Stimulated activated naive CD4-positive, alpha-beta T cell treated with Interleukin-2 at 50 U/mL for 16 hours (primary cell): ENCODE data around the gene ZNF836.
A peak's percentile ranks its signal among the peaks of the same experiment; 100 is the strongest.

Experiments used
- DNase-seq: peaks from one replicate; lab custom pipeline; 2025; lab: John Stamatoyannopoulos, UW

Gene ZNF836

GRCh38 chr19:52188822-52189734, 17.7 kb upstream of the ZNF836 start:
- no peak for DNase-seq

GRCh38 chr19:52187407-52187806, 16.0 kb upstream of the ZNF836 start:
- no peak for DNase-seq

GRCh38 chr19:52176574-52176973, 5.2 kb upstream of the ZNF836 start:
- no peak for DNase-seq

GRCh38 chr19:52172347-52172746, 926 bp upstream of the ZNF836 start:
- no peak for DNase-seq

DNA sequence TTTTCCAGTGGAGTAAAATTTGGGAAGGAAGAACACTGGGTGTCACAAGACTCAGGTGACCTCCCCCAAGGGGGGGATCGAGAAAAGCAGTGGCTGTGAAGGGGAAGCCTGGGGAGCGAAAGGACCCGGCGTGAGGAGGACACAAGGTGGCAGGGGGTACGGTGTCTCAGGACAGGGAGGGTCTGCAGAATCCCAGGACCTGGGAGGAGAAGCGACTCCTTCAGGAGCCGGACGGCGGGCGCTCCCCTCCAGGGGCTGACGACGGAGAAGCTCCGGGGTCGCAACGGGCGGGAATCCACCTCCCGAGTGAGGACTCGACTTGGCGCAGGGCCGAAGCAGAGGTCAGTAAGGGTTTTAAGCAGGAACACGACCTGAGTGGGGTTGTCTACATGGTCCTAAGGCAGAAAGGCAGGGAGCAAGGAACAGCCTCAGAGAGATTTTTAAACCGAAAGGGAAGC, 529 bp downstream of the ZNF836 start:
- DNase-seq = no peak

GRCh38 chr19:52170304-52170703, 1.1 kb downstream of the ZNF836 start:
- no peak for DNase-seq

DNA sequence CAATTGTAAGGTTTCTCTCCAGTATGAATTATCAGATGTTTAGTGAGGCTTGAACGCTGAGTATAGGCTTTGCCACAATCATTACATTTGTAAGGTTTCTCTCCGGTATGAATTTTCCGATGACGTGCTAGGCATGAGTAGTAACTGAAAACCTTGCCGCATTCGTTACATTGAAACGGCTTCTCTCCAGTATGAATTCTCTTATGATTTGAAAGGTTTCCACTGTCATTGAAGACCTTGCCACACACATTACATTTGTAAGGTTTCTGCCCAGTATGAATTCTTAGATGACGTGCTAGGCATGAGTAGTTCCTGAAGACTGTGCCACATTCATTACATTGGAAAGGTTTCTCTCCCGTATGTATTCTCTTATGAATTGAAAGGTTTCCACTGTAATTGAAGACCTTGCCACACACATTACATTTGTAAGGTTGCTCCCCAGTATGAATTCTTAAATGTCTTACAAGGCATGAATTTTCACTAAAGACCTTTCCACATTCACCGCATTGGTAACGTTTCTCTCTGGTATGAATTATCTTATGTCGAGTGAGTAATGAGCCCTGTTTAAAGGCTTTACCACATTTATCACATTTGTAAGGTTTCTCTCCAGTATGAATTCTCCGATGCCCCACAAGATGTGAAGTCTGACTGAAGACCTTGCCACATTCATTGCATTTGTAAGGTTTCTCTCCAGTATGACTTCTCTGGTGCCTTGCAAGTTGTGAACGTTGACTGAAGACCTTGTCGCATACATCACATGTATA, 15.6 kb downstream of the ZNF836 start:
- DNase-seq = no peak

DNA sequence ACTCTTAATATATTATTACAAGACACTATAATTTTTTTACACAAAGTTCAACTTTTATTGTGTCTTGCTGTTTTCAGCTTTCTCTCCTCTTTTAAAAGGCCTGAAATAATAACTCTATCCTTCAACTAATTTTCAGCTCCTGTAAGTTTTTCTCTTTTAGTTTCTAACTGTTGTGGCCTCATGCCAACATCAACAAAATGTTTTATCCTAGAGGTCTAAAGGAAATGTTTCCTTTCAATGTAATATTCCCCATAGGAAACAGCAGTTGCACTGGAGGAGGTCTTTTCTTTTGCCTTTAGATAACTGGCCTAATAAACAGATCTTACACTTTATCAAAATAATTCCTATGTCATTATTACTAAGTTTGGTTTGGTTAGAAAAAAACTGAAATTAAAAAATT, 23.2 kb downstream of the ZNF836 start:
- DNase-seq = no peak

GRCh38 chr19:52142001-52142595, 29.3 kb downstream of the ZNF836 start:
- no peak for DNase-seq

DNA sequence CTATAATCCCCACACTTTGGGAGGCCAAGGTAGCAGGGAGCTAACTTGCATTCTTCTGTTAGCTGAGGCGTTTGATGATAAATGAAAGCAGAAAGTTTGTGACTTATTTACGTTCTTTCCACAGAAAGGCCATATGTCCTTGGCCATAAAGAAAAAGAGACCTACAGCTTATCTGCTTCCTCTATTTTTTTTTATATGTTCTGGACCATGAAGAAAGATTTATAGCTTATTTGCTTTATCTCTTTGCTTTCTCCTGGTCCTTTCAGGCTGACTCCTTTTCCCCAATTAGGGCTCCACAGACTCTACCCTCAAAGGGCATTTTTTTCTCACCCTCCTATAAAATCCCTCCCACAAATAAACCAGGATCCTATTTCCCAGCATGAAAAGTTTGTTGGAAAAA, 30.2 kb downstream of the ZNF836 start:
- no peak for DNase-seq

GRCh38 chr19:52140032-52140710, 31.2 kb downstream of the ZNF836 start:
- peak; percentile 96 for DNase-seq

DNA sequence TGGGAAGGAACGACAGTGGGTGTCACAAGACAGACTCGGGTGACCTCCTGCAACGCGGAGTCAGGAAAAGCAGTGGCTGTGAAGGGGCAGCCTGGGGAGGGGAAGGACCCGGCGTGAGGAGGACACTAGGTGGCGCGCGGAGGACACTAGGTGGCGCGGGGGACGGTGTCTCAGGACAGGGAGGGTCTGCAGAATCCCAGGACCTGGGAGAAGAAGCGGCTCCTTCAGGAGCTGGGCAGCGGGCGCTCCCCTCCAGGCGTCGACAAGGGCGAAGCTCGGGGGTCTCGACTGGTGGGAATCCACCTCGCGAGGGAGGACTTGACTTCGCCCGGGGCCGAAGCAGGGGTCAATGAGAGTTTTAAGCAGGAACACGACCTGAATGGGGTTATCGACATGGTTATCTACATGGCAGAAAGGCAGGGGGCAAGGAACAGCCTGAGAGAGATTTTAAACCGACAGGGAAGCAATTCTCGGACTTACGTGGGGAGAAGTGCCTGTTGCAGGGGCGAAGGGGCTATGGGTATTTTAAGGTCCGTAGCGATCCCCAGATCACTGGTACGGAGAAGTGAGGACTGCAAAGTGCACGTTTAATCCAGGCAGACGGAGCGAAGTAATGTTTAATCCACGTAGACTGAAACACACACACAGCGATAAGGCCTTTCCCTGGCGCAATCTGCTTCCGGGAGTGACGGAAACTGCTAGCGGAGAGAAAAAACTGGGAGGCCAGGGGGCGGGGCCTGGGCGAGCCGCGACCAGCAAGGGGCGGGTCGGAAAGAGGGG, 32.0 kb downstream of the ZNF836 start, which contains the start of gene ZNF616:
ZNF616 (minus strand) TSS at position 687 of the 780 bp plus-strand sequence. CDS start 9,426 bp downstream, outside the sequence.
- peak; percentile 76 for DNase-seq

- no peak for DNase-seq
Measured at GRCh38 chr19:52138983-52139251, 32.5 kb downstream of the ZNF836 start.

- no peak for DNase-seq
Measured at GRCh38 chr19:52138278-52138982, 33.0 kb downstream of the ZNF836 start.

GRCh38 chr19:52120286-52120685, 51.1 kb downstream of the ZNF836 start:
- no peak for DNase-seq

DNA sequence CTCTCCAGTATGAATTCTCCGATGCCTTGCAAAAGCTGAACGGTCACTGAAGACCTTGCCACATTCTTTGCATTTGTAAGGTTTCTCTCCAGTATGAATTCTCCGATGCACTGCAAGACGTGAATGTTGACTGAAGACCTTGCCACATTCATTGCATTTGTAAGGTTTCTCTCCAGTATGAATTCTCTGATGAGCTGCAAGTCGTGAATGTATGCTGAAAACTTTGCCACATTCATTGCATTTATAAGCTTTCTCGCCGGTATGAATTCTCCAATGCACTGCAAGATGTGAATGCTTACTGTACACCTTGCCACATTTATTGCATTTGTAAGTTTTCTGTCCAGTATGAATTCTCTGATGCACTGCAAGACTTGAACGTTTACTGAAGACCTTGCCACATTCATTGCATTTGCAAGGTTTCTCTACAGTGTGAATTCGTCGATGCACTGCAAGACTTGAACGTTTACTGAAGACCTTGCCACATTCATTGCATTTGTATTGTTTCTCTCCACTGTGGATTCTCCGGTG, 55.8 kb downstream of the ZNF836 start:
- no peak for DNase-seq

DNA sequence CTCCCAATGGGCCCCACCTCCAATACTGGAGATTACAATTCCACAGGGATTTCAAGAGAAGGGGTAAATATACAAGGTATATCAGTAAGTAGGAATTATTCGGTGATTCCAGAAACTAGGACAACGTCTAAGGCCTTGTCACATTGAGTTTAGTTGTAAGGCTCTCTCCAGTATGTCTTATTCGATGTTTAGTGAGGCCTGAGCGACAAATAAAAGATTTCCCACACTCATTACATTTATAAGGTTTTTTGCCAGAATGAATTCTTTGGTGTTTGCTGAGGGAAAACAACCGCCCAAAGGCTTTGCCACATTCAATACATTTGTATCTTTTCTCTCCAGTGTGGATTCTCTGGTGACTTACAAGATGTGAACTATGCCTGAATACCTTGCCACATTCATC, 56.7 kb downstream of the ZNF836 start:
- no peak for DNase-seq

- no peak for DNase-seq
Measured at GRCh38 chr19:52112624-52113023, 58.8 kb downstream of the ZNF836 start.

- DNase-seq = no peak
Measured at GRCh38 chr19:52110780-52111179, 60.6 kb downstream of the ZNF836 start.
